HepG2 (cell line): ENCODE data around the gene CXCR5. TPM values are rescaled to one million over a fixed set of nuclear protein-coding genes. Genes with fewer than 3 reads are reported as not detected.

Source experiments
- ATAC-seq: fragments of 200-7000 bp; cut with Tn5 transposase; 3 replicates; pipeline ENCODE4 v1.9.1; 2020; ENCODE audit warnings: mild to moderate bottlenecking, moderate library complexity
- BruUV-seq: library from RNA; stranded (reverse); fragments of 400-500 nt; replicated peaks from 2 replicates; lab custom pipeline; 2021; lab: Mats Ljungman, UMichigan
- CTCF ChIA-PET: fragments of 300-600 bp; formaldehyde crosslinking; extraction: SDS; loops from one replicate; lab custom pipeline; 2021; ENCODE audit warnings: low total read pairs, inconsistent platforms, low intra/inter-chr PET ratio; lab: Yijun Ruan, JAX
- POLR2A ChIA-PET: fragments of 350-600 bp; sonication (Branson Sonifier 250); formaldehyde crosslinking; loops from one replicate; lab custom pipeline; 2020; ENCODE audit warnings: antibody characterized with exemption, inconsistent platforms; lab: Yijun Ruan, JAX
- DNase-seq: peaks from one replicate; pipeline ENCODE4 v3.0.0-alpha.2; 2015; ENCODE audit warnings: low spot score
- FAIRE-seq: peaks from 3 replicates; lab custom pipeline; 2011; peaks lifted over from hg19 to GRCh38; lab: Jason Lieb, UNC
- H2AFZ ChIP-seq: one replicate; pipeline ENCODE4 v1.6.1; 2011; ENCODE audit warnings: low read length, inconsistent platforms
- H3K27ac ChIP-seq: fragments of 300-600 bp; 3 replicates; pipeline ENCODE4 v1.8.0; 2011; ENCODE audit warnings: mixed run types, mild to moderate bottlenecking, mixed read lengths, low read length, inconsistent platforms; ENCODE audit not compliant: insufficient read depth; ENCODE audit errors: extremely low read length
- H3K27me3 ChIP-seq, 2 experiments: fragments of 200-600 bp in 1 of 2; 2 replicates in 1 of 2; 3 replicates in 1 of 2; pipeline versions ENCODE4 v1.6.0 to v1.8.0; 2011; ENCODE audit warnings: low read length in 2 of 2, mild to moderate bottlenecking in 2 of 2, moderate library complexity in 2 of 2, inconsistent platforms in 1 of 2; ENCODE audit not compliant: insufficient read depth in 2 of 2, control insufficient read depth in 1 of 2
- H3K36me3 ChIP-seq, 2 experiments: fragments of 200-600 bp in 1 of 2; replicated peaks in 1 of 2; 2 replicates in 1 of 2; 3 replicates in 1 of 2; pipeline versions ENCODE4 v1.5.1 to v1.8.0; 2011; ENCODE audit warnings: low read length in 2 of 2, inconsistent platforms in 1 of 2; ENCODE audit not compliant: insufficient read depth in 2 of 2, control insufficient read depth in 1 of 2
- H3K4me1 ChIP-seq: 2 replicates; pipeline ENCODE4 v1.5.1; 2012; ENCODE audit warnings: low read length, inconsistent platforms; ENCODE audit not compliant: insufficient read depth
- H3K4me2 ChIP-seq: 2 replicates; pipeline ENCODE4 v1.6.0; 2011; ENCODE audit warnings: low read depth, low read length, inconsistent platforms
- H3K4me3 ChIP-seq, 3 experiments: fragments of 200-600 bp in 1 of 3; sonication (generic), shearing (Covaris generic) in 1 of 3; replicated peaks in 1 of 3; 2 replicates each; pipeline ENCODE4 v1.5.1; 2011 to 2016; ENCODE audit warnings: low read length in 3 of 3, inconsistent platforms in 2 of 3, low read depth in 2 of 3, mild to moderate bottlenecking in 2 of 3, control low read depth in 1 of 3, mixed read lengths in 1 of 3; ENCODE audit not compliant: insufficient read depth in 1 of 3
- H3K79me2 ChIP-seq: one replicate; pipeline ENCODE4 v1.6.1; 2011; ENCODE audit warnings: low read length, inconsistent platforms; ENCODE audit not compliant: insufficient read depth
- H3K9ac ChIP-seq: 2 replicates; pipeline ENCODE4 v1.6.0; 2011; ENCODE audit warnings: mild to moderate bottlenecking, low read depth, low read length, inconsistent platforms; ENCODE audit not compliant: insufficient read depth
- H3K9me3 ChIP-seq: 2 replicates; pipeline ENCODE4 v1.5.1; 2012; ENCODE audit warnings: mild to moderate bottlenecking, low read length
- H4K20me1 ChIP-seq: 2 replicates; pipeline ENCODE4 v1.6.0; 2011; ENCODE audit warnings: inconsistent platforms, mild to moderate bottlenecking, low read length, moderate library complexity; ENCODE audit not compliant: insufficient read depth
- CCDC6 ChIP-seq: sonication (generic); formaldehyde crosslinking; IDR thresholded peaks from 2 replicates; pipeline ENCODE4 v1.8.1; 2022; ENCODE audit warnings: mild to moderate bottlenecking, missing genetic modification reagents, moderate library complexity
- FLYWCH1 ChIP-seq: sonication (generic); formaldehyde crosslinking; IDR thresholded peaks from 2 replicates; pipeline ENCODE4 v1.8.1; 2023; ENCODE audit warnings: mild to moderate bottlenecking, missing genetic modification reagents
- PLSCR1 ChIP-seq: sonication (generic); formaldehyde crosslinking; IDR thresholded peaks from 2 replicates; pipeline ENCODE4 v1.5.0; 2020; ENCODE audit warnings: missing genetic modification reagents, mild to moderate bottlenecking, borderline replicate concordance
- SSRP1 ChIP-seq: IDR thresholded peaks from 2 replicates; pipeline ENCODE4 v1.6.1; 2016; ENCODE audit warnings: control low read depth
- ZBTB8A ChIP-seq: sonication (generic); formaldehyde crosslinking; IDR thresholded peaks from 2 replicates; pipeline ENCODE4 v1.4.0; 2020; ENCODE audit warnings: mild to moderate bottlenecking, low read depth, missing genetic modification reagents, borderline replicate concordance
- ZNF382 ChIP-seq: sonication (generic); formaldehyde crosslinking; IDR thresholded peaks from 2 replicates; pipeline ENCODE4 v1.5.0; 2020; ENCODE audit warnings: missing genetic modification reagents, mild to moderate bottlenecking, borderline replicate concordance
- ZNF576 ChIP-seq: sonication (generic); formaldehyde crosslinking; IDR thresholded peaks from 2 replicates; pipeline ENCODE4 v1.4.0; 2020; ENCODE audit warnings: mild to moderate bottlenecking, missing genetic modification reagents
- ZNF672 ChIP-seq: sonication (generic); formaldehyde crosslinking; IDR thresholded peaks from 2 replicates; pipeline ENCODE4 v1.8.1; 2022; ENCODE audit warnings: missing genetic modification reagents
- ZNF703 ChIP-seq: sonication (generic); formaldehyde crosslinking; IDR thresholded peaks from 2 replicates; pipeline ENCODE4 v1.5.1; 2020; ENCODE audit warnings: missing genetic modification reagents, mild to moderate bottlenecking, moderate library complexity, borderline replicate concordance
- ZSCAN30 ChIP-seq: sonication (generic); formaldehyde crosslinking; IDR thresholded peaks from 2 replicates; pipeline ENCODE4 v1.5.0; 2020; ENCODE audit warnings: mild to moderate bottlenecking, missing genetic modification reagents
- ZZZ3 ChIP-seq: sonication (generic); formaldehyde crosslinking; IDR thresholded peaks from 2 replicates; pipeline ENCODE4 v1.4.0; 2020; ENCODE audit warnings: missing genetic modification reagents, mild to moderate bottlenecking, borderline replicate concordance
- WGBS: methylation state at CpG from one replicate; pipeline ENCODE4 v1.1.6; 2017; ENCODE audit warnings: low lambda C conversion rate; 5-methylcytosine and 5-hydroxymethylcytosine counted together
- in situ Hi-C: cut with HindIII; loops from 2 replicates; pipeline ENCODE4 v1.10.0; 2017; ENCODE audit warnings: low pct_unique_long_range_greater_than_20kb; ENCODE audit not compliant: extremely low pct_ligation_motif_present
- intact Hi-C: fragments of 100-400 bp; cut with micrococcal nuclease; formaldehyde crosslinking; loops from one replicate; pipeline ENCODE4 v1.10.0; 2022; ENCODE audit not compliant: unreplicated experiment
- polyA plus RNA-seq, 8 experiments: library from polyadenylated mRNA; depleted of rRNA in 3 of 8; stranded (reverse) in 7 of 8; unstranded in 1 of 8; fragments of >200 nt; fragmentation: Illumina TruSeq in 4 of 8; extraction: Trizol in 4 of 8; gene quantifications; 2 replicates each; pipeline versions ENCODE4 v1.2.1 to v1.2.3, GENCODE V29; 2011 to 2016; ENCODE audit warnings: low read depth in 4 of 8, missing spikeins in 1 of 8, mixed read lengths in 1 of 8; ENCODE audit not compliant: insufficient read depth in 1 of 8
- total RNA-seq, 5 experiments: library from RNA; depleted of rRNA; stranded (reverse); fragments of >200 nt; fragmentation: Illumina TruSeq; extraction: Trizol; gene quantifications; 2 replicates each; pipeline ENCODE4 v1.2.3, GENCODE V29; 2016; ENCODE audit warnings: low read depth in 1 of 5
- TF ChIP-seq, protein P1 (sequence below): fragments of 450-650 bp; IDR thresholded peaks from 2 replicates; pipeline ENCODE4 v1.6.1; 2016

The CXCR5 gene
- total and polyA plus RNA-seq, 2 of the 13 experiments (the other 11 are each of a cell fraction or from before 2014, with no cell fraction given) = not detected

DNA sequence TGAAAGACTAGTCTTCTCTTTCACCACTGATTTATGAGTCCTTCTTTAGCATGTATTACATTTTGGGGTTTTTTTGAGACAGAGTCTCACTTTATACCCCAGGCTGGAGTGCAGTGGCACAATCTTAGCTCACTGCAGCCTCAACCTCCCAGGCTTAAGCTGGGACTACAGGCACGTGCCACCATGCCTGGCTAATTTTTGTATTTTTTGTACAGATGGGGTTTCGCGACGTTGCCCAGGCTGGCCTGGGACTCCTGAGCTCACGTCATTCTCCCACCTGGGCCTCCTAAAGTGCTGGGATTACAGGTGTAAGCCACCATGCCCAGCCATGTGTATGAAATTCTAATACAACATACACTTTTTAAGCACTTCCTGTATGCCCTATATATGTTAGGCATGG is 26.3 kb upstream of the CXCR5 start:
- 61% methylated on average over 5 of the region's 5 CpGs for WGBS
- Histone ChIP-seq H3K4me1 (no peaks in the 10 kb centered on the region), H3K79me2 (no peaks in the 10 kb centered on the region), H3K27ac (no peak overlapping the region), H3K9ac (no peak overlapping the region), H3K4me3 (no peak overlapping the region), H3K27me3 (no peaks in the 10 kb centered on the region), H2AFZ (no peak overlapping the region), H3K4me2 (no peak overlapping the region), H3K36me3 (no peaks in the 10 kb centered on the region), H4K20me1 (no peaks in the 10 kb centered on the region)
- FAIRE-seq (no peak), ATAC-seq (no peak), DNase-seq (no peak)
- BruUV-seq = no TSS peak
- ChIA-PET POLR2A (no interaction called here), CTCF (no interaction called here)
- intact Hi-C loops (no loop called here), in situ Hi-C loops (no loop called here)
- TF ChIP-seq FLYWCH1 (CRISPR knock-in tag) (no peak), ZSCAN30 (CRISPR knock-in tag) (no peak), PLSCR1 (no peak), ZNF576 (CRISPR knock-in tag) (no peak), SSRP1 (CRISPR knock-in tag) (no peak), ZZZ3 (CRISPR knock-in tag) (no peak), CCDC6 (no peak), ZNF672 (CRISPR knock-in tag) (no peak), ZBTB8A (CRISPR knock-in tag) (no peak), ZNF703 (no peak), ZNF382 (CRISPR knock-in tag) (no peak)
- TF ChIP-seq, protein P1, sequence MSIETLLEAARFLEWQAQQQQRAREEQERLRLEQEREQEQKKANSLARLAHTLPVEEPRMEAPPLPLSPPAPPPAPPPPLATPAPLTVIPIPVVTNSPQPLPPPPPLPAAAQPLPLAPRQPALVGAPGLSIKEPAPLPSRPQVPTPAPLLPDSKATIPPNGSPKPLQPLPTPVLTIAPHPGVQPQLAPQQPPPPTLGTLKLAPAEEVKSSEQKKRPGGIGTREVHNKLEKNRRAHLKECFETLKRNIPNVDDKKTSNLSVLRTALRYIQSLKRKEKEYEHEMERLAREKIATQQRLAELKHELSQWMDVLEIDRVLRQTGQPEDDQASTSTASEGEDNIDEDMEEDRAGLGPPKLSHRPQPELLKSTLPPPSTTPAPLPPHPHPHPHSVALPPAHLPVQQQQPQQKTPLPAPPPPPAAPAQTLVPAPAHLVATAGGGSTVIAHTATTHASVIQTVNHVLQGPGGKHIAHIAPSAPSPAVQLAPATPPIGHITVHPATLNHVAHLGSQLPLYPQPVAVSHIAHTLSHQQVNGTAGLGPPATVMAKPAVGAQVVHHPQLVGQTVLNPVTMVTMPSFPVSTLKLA = no peak
- TF ChIP-seq, all 625 proteins: peak for 0
- H3K9me3 ChIP-seq = no peaks in the 10 kb centered on the region
